NCI-H82 treated with DMSO at 0.1 percent for 48 hours (cell line): ENCODE measurements around the gene DNAAF8.
A peak's percentile ranks its signal among the peaks of the same experiment; 100 is the strongest.

Experiments used
- DNase-seq: peaks from one replicate; lab custom pipeline; 2025; ENCODE audit not compliant: unreplicated experiment; lab: John Stamatoyannopoulos, UW

The DNAAF8 gene

GRCh38 chr16:4750896-4751295 lies 16.6 kb downstream of the DNAAF8 start:
- no peak for DNase-seq

GRCh38 chr16:4752351-4753100 lies 18.2 kb downstream of the DNAAF8 start:
- no peak for DNase-seq

- DNase-seq = no peak
These were observed 18.9 kb downstream of the DNAAF8 start for GRCh38 chr16:4753227-4753626.

GRCh38 chr16:4754865-4755264 lies 20.5 kb downstream of the DNAAF8 start:
- no peak for DNase-seq

GRCh38 chr16:4755687-4756086 lies 21.4 kb downstream of the DNAAF8 start:
- no peak for DNase-seq

- no peak for DNase-seq
These were observed 26.0 kb downstream of the DNAAF8 start for GRCh38 chr16:4760221-4760910.

GRCh38 chr16:4762205-4762604 lies 27.9 kb downstream of the DNAAF8 start:
- no peak for DNase-seq

- no peak for DNase-seq
These were observed 29.5 kb downstream of the DNAAF8 start for GRCh38 chr16:4763791-4764190.

- DNase-seq = no peak
These were observed 31.5 kb downstream of the DNAAF8 start for GRCh38 chr16:4765511-4766474.

- peak; percentile 88 for DNase-seq
These were observed 32.7 kb downstream of the DNAAF8 start, which contains the start of gene ZNF500 for GRCh38 chr16:4766875-4767628. TSS of gene ZNF500 (minus strand) at chr16:4767162. CDS start at chr16:4765978, 1,184 bp downstream.

GRCh38 chr16:4767872-4768548 lies 33.7 kb downstream of the DNAAF8 start:
- DNase-seq = no peak

- DNase-seq = peak; percentile 96
These were observed 34.4 kb downstream of the DNAAF8 start for GRCh38 chr16:4768549-4769305.

GRCh38 chr16:4769306-4769638 lies 34.9 kb downstream of the DNAAF8 start:
- peak; percentile 95 for DNase-seq

- no peak for DNase-seq
These were observed 37.3 kb downstream of the DNAAF8 start for GRCh38 chr16:4771646-4772045.

- DNase-seq = no peak
These were observed 38.0 kb downstream of the DNAAF8 start for GRCh38 chr16:4772351-4772750.

- no peak for DNase-seq
These were observed 40.7 kb downstream of the DNAAF8 start for GRCh38 chr16:4775005-4775404.

- DNase-seq = no peak
These were observed 41.9 kb downstream of the DNAAF8 start for GRCh38 chr16:4776141-4776705.

- DNase-seq = no peak
These were observed 43.2 kb downstream of the DNAAF8 start for GRCh38 chr16:4777339-4778049.

GRCh38 chr16:4778050-4778392 lies 43.7 kb downstream of the DNAAF8 start:
- no peak for DNase-seq
